ENCODE measurements around the gene HCFC1R1. TPM values are rescaled to one million over a fixed set of nuclear protein-coding genes. Genes with fewer than 3 reads are reported as not detected.

Gene HCFC1R1
- total and polyA plus RNA-seq, 11 donors: 32.8 to 189 (median 54.6) TPM

- H3K36me3 ChIP-seq: no peaks in the 10 kb centered on the region
- no peak overlapping the region for H3K27ac ChIP-seq
- WGBS, 4 donors: 79 to 87% (median 82%) methylated on average over 14 of the region's 14 CpGs
- no peaks in the 10 kb centered on the region for H3K4me1 ChIP-seq
- H3K4me3 ChIP-seq: no peak overlapping the region
- intact Hi-C loops (cut with DNase I): no loop called here
- DNase-seq: no peak
- TF ChIP-seq, protein P1, sequence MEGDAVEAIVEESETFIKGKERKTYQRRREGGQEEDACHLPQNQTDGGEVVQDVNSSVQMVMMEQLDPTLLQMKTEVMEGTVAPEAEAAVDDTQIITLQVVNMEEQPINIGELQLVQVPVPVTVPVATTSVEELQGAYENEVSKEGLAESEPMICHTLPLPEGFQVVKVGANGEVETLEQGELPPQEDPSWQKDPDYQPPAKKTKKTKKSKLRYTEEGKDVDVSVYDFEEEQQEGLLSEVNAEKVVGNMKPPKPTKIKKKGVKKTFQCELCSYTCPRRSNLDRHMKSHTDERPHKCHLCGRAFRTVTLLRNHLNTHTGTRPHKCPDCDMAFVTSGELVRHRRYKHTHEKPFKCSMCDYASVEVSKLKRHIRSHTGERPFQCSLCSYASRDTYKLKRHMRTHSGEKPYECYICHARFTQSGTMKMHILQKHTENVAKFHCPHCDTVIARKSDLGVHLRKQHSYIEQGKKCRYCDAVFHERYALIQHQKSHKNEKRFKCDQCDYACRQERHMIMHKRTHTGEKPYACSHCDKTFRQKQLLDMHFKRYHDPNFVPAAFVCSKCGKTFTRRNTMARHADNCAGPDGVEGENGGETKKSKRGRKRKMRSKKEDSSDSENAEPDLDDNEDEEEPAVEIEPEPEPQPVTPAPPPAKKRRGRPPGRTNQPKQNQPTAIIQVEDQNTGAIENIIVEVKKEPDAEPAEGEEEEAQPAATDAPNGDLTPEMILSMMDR (IDR thresholded peaks at IDR 0.05): no peak
- TF ChIP-seq POLR2A (IDR thresholded peaks at IDR 0.05): no peak
- no peak for ATAC-seq
- H3K9me3 ChIP-seq: no peaks in the 10 kb centered on the region
- peaks cover 0 to 11% (median 3%) of the 10 kb centered on the region in 9 donors for H3K27me3 ChIP-seq
These were observed 31.2 kb downstream of the HCFC1R1 start for GRCh38 chr16:2992383-2993081.

DNA sequence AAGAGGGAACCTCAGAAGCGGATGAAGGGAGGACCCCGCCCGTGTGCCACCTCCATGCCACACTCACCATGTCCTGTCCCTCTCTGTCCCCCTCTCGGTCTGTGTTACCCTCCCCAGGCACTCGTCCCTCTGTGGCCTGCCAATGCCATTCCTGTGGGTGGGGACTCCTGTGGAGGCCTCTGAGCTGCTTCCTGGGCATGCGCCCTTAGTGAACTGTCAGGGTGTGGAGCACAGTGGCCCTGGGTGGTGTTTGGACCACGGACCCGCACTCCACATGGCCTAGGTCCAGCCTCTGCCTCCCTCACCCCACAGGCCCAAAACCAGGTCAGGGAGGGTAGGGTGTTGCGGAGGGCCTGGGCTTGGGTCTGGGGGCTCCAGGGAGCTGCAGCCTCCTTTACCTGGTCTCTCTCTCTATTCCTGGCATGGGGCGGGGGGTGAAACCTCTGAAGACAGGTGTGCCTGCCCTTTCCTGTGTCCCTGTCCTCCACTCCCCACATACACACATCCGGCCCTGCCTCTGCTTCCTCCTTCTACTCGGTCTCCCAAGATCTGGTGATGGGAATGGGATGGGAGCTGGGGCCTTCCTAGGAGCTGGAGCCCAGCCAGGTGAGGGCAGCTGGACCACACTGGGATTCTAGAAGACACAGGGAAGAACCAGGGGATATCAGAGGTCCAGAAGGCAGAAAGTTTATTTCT lies 32.0 kb downstream of the HCFC1R1 start:
- intact Hi-C loops (cut with DNase I): no loop called here
- WGBS, 4 donors: 79 to 90% (median 89%) methylated on average over 11 to 12 of the region's 12 CpGs
- no peaks in the 10 kb centered on the region for H3K36me3 ChIP-seq
- TF ChIP-seq, protein P1 (IDR thresholded peaks at IDR 0.05): no peak
- no peak for TF ChIP-seq POLR2A (IDR thresholded peaks at IDR 0.05)
- ATAC-seq (no peak), DNase-seq (no peak)
- no peak overlapping the region for H3K4me3 ChIP-seq
- H3K27ac ChIP-seq: no peak overlapping the region
- H3K9me3 ChIP-seq: no peaks in the 10 kb centered on the region
- peaks cover 0 to 17% (median 3%) of the 10 kb centered on the region in 9 donors for H3K27me3 ChIP-seq
- H3K4me1 ChIP-seq: no peaks in the 10 kb centered on the region

- DNase-seq (no peak), ATAC-seq (no peak)
- Histone ChIP-seq H3K27ac (no peak overlapping the region), H3K4me3 (no peak overlapping the region), H3K4me1 (peaks cover 0 to 6% (median 2%) of the 10 kb centered on the region in 12 donors), H3K36me3 (no peaks in the 10 kb centered on the region), H3K27me3 (peaks cover 0 to 17% (median 3%) of the 10 kb centered on the region in 9 donors), H3K9me3 (no peaks in the 10 kb centered on the region)
- TF ChIP-seq POLR2A (IDR thresholded peaks at IDR 0.05): no peak
- TF ChIP-seq, protein P1 (IDR thresholded peaks at IDR 0.05): no peak
- intact Hi-C loops (cut with DNase I): no loop called here
- WGBS, 4 donors: 64 to 81% (median 77%) methylated on average over 8 to 10 of the region's 10 CpGs
These were observed 32.9 kb downstream of the HCFC1R1 start for GRCh38 chr16:2990891-2991290.

- Histone ChIP-seq H3K4me1 (peaks cover 0 to 27% (median 15%) of the 10 kb centered on the region in 12 donors), H3K27ac (no peak overlapping the region), H3K9me3 (no peaks in the 10 kb centered on the region), H3K4me3 (no peak overlapping the region), H3K27me3 (peaks cover 0 to 17% (median 3%) of the 10 kb centered on the region in 9 donors), H3K36me3 (no peaks in the 10 kb centered on the region)
- intact Hi-C loops (cut with DNase I): no loop called here
- 66 to 69% (median 68%) methylated on average over 7 to 8 of the region's 8 CpGs for WGBS, 4 donors
- DNase-seq (no peak), ATAC-seq (no peak)
- TF ChIP-seq, protein P1 (IDR thresholded peaks at IDR 0.05): no peak
- TF ChIP-seq POLR2A (IDR thresholded peaks at IDR 0.05): no peak
These were observed 35.1 kb downstream of the HCFC1R1 start for GRCh38 chr16:2988590-2989099.
